ENCODE data around the gene FN1.
"Not testable (repeated sequence)": the region's sequence is repeated elsewhere in the genome, so short reads cannot be mapped to it uniquely, and the experiment has no call there.

Gene FN1

DNA sequence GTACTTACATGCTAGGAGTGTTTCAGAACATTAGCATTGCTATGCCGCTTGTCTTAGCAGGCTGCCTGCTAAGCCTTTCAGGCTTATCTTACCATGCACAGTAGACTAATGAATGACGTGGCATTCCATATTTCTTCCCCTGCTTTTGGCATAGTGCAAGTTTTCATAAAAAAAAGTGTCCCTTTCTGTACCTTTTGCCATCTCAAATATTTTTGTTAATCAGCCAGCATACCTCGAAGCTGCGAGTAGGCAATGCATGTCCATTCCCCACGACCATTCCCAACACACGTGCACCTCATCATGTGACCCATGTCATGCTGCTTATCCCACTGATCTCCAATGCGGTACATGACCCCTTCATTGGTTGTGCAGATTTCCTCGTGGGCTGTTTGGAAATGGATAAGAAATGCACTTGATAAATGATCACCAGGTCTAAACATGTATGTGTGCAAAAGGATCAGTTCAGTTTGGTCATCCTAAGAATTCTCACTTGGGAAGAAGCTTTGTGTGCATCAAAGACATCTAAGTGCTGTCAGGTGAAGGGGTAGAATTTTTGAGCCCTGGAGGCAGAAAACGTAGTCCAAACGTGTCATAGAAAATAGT, 13.9 kb downstream of the FN1 start:
- no peak for DNase-seq

- DNase-seq, result no peak
These were observed 15.4 kb downstream of the FN1 start for GRCh38 chr2:215420471-215420935.

DNA sequence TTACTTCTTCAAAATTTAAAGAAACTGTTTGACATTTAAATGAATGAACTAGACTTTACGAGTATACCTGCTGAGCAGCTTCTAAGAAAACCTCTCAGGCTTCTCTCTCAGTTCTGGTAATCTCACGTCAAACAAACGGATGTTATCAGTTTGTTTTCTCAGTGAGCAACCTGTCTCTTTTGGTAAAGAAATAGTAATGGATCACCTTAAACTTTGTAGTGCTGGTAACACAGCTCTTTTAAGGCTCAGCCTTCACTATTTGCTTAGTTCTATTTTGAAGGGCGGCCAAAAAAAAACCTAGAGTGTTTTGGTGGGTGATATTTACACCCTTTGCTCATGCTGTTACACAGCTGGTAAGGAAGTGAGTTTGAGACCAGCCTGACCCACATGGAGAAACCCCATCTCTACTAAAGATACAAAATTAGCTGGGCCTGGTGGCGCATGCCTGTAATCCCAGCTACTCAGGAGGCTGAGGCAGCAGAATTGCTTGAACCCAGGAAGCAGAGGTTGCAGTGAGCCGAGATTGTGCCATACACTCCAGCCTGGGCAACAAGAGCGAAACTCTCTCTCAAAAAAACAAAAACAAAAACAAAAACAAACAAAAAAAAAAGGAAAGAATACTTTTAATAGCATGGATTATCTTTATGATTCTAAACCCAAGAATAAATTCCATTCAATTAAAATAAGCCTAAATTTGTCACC, 15.9 kb downstream of the FN1 start:
- DNase-seq, result no peak

- no peak for DNase-seq
These were observed 16.8 kb downstream of the FN1 start for GRCh38 chr2:215419113-215419512.

GRCh38 chr2:215418064-215418963, 17.6 kb downstream of the FN1 start:
- DNase-seq, result no peak

GRCh38 chr2:215417400-215417951, 18.4 kb downstream of the FN1 start:
- DNase-seq, result no peak

GRCh38 chr2:215416656-215417055, 19.2 kb downstream of the FN1 start:
- DNase-seq, result no peak

GRCh38 chr2:215415820-215416577, 19.9 kb downstream of the FN1 start:
- DNase-seq, result no peak

DNA sequence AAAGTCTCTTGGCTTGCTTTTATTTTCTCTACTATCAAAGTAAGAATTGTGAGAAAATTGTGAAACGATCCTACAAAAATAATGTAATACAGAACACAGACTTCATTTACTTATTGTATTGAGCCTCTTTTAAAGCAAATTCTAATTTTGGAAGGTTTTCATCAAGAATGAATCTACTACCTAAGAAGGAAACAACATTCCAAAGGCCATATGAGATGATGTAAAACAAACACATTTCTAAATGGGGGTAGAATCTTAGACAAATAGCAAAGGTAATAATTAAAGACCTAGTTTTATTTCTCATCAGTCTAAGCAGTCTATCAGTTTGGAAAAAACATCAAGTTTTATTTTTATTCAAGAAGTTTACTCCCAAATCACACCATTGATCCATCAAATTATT, 20.6 kb downstream of the FN1 start:
- DNase-seq, result no peak

DNA sequence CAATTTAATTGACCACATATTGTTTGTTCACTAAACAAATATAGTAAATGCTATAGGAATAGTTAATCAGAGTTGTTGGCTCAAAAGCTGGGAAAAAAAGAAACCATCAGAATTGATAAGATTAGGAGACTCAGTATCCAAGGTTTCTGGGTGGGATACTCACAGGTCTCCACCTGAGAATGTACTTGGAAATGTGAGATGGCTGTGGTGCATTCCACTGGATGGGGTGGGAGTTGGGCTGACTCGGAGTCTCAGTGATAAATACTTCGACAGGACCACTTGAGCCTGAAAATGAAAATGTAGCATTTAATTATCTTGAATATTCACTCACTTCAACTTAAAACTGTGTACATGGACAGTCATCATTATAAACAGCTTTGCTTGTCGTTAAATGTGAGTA, 21.2 kb downstream of the FN1 start:
- DNase-seq, result no peak

- DNase-seq, result no peak
These were observed 21.9 kb downstream of the FN1 start for GRCh38 chr2:215413974-215414373.

DNA sequence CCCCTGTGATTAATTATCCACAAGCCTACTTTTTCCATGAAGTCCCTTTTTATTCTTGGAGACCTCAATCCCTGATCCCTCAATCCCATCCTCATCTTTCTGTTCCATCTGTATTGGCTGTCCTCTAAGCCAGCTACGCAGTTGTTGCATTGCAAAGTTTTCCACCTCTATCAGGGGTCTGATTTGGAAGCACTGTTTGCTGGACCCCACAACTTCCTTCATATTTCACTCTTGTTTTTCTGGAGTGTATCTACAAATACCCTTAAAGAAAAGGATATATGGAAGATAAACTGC, 22.4 kb downstream of the FN1 start:
- no peak for DNase-seq

DNA sequence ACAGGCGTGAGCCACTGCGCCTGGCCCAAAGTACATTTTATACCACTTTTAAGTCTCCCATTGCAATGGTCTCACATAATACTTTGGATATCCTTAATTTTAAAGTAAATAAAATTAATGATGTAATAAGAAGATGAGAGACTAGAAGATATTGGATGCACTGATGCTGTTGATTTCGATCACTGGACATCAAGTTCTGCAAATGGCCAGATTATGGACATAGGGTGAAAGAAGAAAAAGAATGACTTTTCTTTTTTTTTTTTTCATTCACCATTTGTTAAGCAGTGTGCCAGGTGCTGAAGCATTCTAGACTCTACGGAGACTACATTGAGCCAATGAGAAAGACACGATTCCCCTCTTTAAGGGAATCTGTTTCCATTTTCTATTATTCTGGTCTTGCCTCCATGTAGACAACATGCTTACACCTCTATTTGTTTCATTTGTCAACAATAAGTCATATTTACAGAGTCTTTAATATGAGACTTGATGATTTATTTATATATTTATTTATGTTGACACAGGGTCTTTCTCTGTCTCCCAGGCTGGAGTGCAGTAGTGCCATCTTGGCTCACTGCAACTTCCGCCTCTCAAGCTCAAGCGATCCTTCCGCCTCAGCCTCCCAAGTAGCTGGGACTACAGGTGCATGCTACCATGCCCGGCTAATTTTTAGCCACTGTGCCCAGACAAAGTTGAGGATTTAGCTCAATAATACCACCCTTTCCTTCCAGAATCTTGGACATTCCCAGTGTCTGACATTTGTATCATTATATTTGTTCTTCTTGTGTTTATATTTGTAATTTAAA, 23.7 kb downstream of the FN1 start:
- no peak for DNase-seq

GRCh38 chr2:215410932-215411285, 25.0 kb downstream of the FN1 start:
- DNase-seq, result no peak

DNA sequence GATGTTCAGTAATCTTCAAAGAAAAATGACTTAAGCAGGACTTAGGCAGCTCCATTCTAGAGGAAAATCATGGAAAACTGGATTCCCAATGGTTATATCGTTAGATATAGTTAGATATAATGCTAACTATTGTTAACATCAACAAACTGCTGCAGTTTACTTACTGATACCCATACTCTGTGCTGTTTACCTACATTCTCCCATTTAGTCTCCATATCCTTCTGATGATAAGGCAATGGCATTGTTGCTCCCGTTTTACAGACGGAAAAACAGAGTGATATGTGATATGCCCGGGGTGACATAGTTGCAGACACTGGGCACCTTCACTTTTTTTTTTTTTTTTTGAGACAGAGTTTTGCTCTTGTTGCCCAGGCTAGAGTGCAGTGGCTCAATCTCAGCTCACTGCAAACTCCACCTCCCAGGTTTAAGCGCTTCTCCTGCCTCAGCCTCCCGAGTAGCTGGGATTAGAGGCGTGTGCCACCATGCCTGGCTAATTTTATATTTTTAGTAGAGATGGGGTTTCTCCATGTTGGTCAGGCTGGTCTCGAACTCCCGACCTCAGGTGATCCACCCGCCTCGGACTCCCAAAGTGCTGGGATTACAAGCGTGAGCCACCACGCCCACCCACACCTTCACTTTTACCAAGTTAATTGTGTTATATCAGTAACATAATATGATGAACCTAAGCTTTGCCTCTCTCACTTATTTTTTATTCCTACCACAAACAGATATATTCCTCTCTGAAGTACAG, 25.5 kb downstream of the FN1 start:
- not testable (repeated sequence) for DNase-seq

DNA sequence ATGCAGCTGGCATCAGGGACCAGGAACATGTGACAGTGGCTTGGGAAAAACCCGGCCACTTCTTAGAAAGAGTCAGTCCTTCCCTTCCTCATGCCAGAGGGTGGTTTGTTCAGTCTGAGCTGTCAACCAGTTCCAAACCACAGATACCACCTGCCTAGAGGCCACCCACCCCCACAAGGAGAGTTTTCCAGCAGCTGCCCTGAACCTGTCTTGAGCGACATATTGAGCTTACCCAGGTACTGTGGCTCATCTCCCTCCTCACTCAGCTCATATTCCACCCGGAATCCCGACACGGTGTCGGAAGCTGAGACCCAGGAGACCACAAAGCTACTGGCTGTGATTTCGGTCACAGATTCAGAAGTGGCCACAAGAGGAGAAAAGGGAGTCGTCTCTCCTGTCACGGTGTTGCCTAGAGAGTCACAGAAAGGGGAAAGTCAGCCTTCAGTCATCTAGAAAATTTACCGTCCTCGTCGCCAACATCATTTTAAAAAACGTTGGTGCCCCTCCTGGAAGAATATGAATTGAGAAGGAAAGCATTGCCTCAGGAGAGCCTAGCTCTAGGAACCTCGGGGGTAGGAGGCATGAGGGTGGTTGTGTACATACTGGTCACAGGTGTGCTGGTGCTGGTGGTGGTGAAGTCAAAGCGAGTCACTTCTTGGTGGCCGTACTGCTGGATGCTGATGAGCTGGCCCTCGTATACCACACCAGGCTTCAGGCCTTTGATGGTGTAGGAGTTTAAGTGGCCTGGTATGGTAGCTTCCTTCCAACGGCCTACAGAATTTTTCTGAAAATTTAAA, 26.3 kb downstream of the FN1 start:
- DNase-seq, result no peak

- not testable (repeated sequence) for DNase-seq
These were observed 27.4 kb downstream of the FN1 start for GRCh38 chr2:215408441-215408840.

GRCh38 chr2:215407590-215408264, 28.1 kb downstream of the FN1 start:
- no peak for DNase-seq

DNA sequence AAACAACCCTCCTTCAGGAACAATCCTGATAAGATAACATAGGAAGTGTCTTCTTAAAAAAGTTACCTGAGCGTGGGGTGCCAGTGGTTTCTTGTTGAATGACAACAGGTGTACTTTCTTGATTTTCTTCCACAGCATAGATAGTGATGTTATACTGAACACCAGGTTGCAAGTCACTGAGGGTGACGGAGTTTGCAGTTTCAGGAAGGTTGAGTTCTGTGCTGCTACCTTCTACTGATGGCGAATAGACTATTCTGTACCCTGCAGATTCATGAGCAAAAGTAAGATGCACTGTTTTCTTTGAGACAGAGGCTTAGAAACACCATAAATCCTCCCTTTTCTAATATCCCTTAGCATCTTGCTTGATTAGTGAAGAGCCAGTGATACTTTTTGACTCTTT, 28.8 kb downstream of the FN1 start:
- DNase-seq, result no peak
